Measurements from ENCODE around the gene BLTP3B.
"Not testable (repeated sequence)": the region's sequence is repeated elsewhere in the genome, so short reads cannot be mapped to it uniquely, and the experiment has no call there.

BLTP3B gene

GRCh38 chr12:100142851-100143559, at the start of gene BLTP3B:
Gene BLTP3B (minus strand): TSS chr12:100142874. CDS start chr12:100142635, 239 bp downstream.
- no peak for FAIRE-seq
- peak; percentile 81 for DNase-seq (ENCODE audit: insufficient read length, low spot score)

GRCh38 chr12:100189636-100190394, 47.1 kb upstream of the BLTP3B start:
- FAIRE-seq = no peak
- no peak for DNase-seq (ENCODE audit: insufficient read length, low spot score)

- DNase-seq (ENCODE audit: insufficient read length, low spot score); FAIRE-seq: not testable (repeated sequence)
Observed at GRCh38 chr12:100188888-100189635, 46.4 kb upstream of the BLTP3B start.

- DNase-seq (ENCODE audit: insufficient read length, low spot score) (no peak), FAIRE-seq (no peak)
Observed at GRCh38 chr12:100187857-100188519, 45.3 kb upstream of the BLTP3B start.

GRCh38 chr12:100187068-100187467, 44.4 kb upstream of the BLTP3B start:
- FAIRE-seq (no peak), DNase-seq (ENCODE audit: insufficient read length, low spot score) (no peak)

GRCh38 chr12:100186071-100186470, 43.4 kb upstream of the BLTP3B start:
- no peak for FAIRE-seq
- no peak for DNase-seq (ENCODE audit: insufficient read length, low spot score)

- no peak for DNase-seq (ENCODE audit: insufficient read length, low spot score)
- FAIRE-seq = no peak
Observed at GRCh38 chr12:100185361-100185894, 42.8 kb upstream of the BLTP3B start.

- no peak for FAIRE-seq
- no peak for DNase-seq (ENCODE audit: insufficient read length, low spot score)
Observed at GRCh38 chr12:100184549-100185145, 42.0 kb upstream of the BLTP3B start.

GRCh38 chr12:100179252-100179651, 36.6 kb upstream of the BLTP3B start:
- FAIRE-seq = no peak
- no peak for DNase-seq (ENCODE audit: insufficient read length, low spot score)

GRCh38 chr12:100176493-100176892, 33.8 kb upstream of the BLTP3B start:
- not testable (repeated sequence) for DNase-seq (ENCODE audit: insufficient read length, low spot score); FAIRE-seq

- DNase-seq (ENCODE audit: insufficient read length, low spot score) (no peak), FAIRE-seq (no peak)
Observed at GRCh38 chr12:100174495-100174894, 31.8 kb upstream of the BLTP3B start.

GRCh38 chr12:100173111-100173510, 30.4 kb upstream of the BLTP3B start:
- FAIRE-seq = no peak
- no peak for DNase-seq (ENCODE audit: insufficient read length, low spot score)

- no peak for DNase-seq (ENCODE audit: insufficient read length, low spot score)
Observed at GRCh38 chr12:100171248-100171647, 28.6 kb upstream of the BLTP3B start.

GRCh38 chr12:100170313-100170858, 27.7 kb upstream of the BLTP3B start:
- DNase-seq (ENCODE audit: insufficient read length, low spot score) (no peak), FAIRE-seq (no peak)

More at GRCh38 chr12:100171248-100171647, 28.6 kb upstream of the BLTP3B start:
- FAIRE-seq = no peak

GRCh38 chr12:100169345-100169744, 26.7 kb upstream of the BLTP3B start:
- no peak for DNase-seq (ENCODE audit: insufficient read length, low spot score)
- FAIRE-seq = no peak

- FAIRE-seq = no peak
- DNase-seq (ENCODE audit: insufficient read length, low spot score) = no peak
Observed at GRCh38 chr12:100168562-100168961, 25.9 kb upstream of the BLTP3B start.

- DNase-seq (ENCODE audit: insufficient read length, low spot score) (no peak), FAIRE-seq (no peak)
Observed at GRCh38 chr12:100166232-100166631, 23.6 kb upstream of the BLTP3B start.

GRCh38 chr12:100165356-100165755, 22.7 kb upstream of the BLTP3B start:
- FAIRE-seq (no peak), DNase-seq (ENCODE audit: insufficient read length, low spot score) (no peak)

GRCh38 chr12:100164153-100164704, 21.6 kb upstream of the BLTP3B start:
- DNase-seq (ENCODE audit: insufficient read length, low spot score) (no peak), FAIRE-seq (no peak)

Measured in HTR-8/SVneo (cell line).